Activated CD8-positive, alpha-beta T cell treated with anti-CD3 and anti-CD28 coated beads for 36 hours (primary cell): Measurements from ENCODE around the gene FAP. TPM values are rescaled to one million over a fixed set of nuclear protein-coding genes. Genes with fewer than 3 reads are reported as not detected.

Source experiments
- ATAC-seq: fragments of 200-7000 bp; cut with Tn5 transposase; one replicate; pipeline ENCODE4 v1.10.0; 2021; ENCODE audit warnings: mild to moderate bottlenecking, moderate library complexity
- CTCF ChIA-PET: fragments of 350-600 bp; sonication (Branson Sonifier 250); formaldehyde crosslinking; loops from one replicate; lab custom pipeline; 2021; ENCODE audit warnings: antibody characterized with exemption; lab: Charles Lee
- POLR2A ChIA-PET: fragments of 350-600 bp; sonication (Branson Sonifier 250); formaldehyde crosslinking; loops from one replicate; lab custom pipeline; 2021; ENCODE audit warnings: antibody characterized with exemption; lab: Charles Lee
- DNase-seq: peaks from one replicate; pipeline ENCODE4 v3.0.0-alpha.2; 2020
- H3K27ac Mint-ChIP-seq: one replicate; pipeline ENCODE4 v1.8.0; 2021; ENCODE audit warnings: mild to moderate bottlenecking, mixed read lengths
- H3K27me3 Mint-ChIP-seq: one replicate; pipeline ENCODE4 v1.8.0; 2021; ENCODE audit warnings: mixed read lengths
- H3K36me3 Mint-ChIP-seq: one replicate; pipeline ENCODE4 v1.8.0; 2021; ENCODE audit warnings: low read depth, mixed read lengths
- H3K4me1 Mint-ChIP-seq: one replicate; pipeline ENCODE4 v1.8.0; 2021; ENCODE audit warnings: low read depth, mixed read lengths
- H3K4me3 Mint-ChIP-seq: one replicate; pipeline ENCODE4 v1.8.0; 2021; ENCODE audit warnings: mild to moderate bottlenecking, moderate library complexity, mixed read lengths
- H3K9me3 Mint-ChIP-seq: one replicate; pipeline ENCODE4 v1.8.0; 2021; ENCODE audit warnings: mixed read lengths
- intact Hi-C: fragments of 100-400 bp; cut with micrococcal nuclease; formaldehyde crosslinking; loops from one replicate; pipeline ENCODE4 v1.10.0; 2022
- total RNA-seq, 2 experiments: library from RNA; stranded (reverse); gene quantifications; one replicate each; pipeline ENCODE4 v1.2.3, GENCODE V29; 2021
- TF ChIP-seq, protein P1 (sequence below): fragments of 200-600 bp; IDR thresholded peaks from one replicate; pipeline ENCODE4 v1.8.0; 2022; ENCODE audit warnings: antibody characterized with exemption, mild to moderate bottlenecking

FAP gene
- total RNA-seq, 2 experiments from 2014 or later, result not detected

DNA sequence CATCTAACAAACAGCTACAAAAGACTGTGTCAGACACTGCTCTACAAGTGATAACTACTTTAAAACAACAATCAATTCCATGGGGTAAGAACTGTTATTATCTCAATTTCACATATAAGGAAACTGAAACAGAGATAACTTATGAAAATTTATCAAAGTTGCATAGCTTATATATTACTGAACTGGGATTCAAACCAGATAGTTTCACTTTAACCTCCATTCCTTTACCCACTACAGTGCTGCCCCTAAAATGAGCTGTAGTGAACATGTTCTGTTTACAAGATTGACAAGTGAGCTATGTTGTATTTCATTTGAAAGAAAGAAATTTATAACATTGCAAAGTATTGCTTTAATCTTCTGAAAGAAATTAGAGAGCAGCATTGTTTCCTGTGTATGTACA is 77.1 kb downstream of the FAP start:
- Mint-ChIP-seq H3K4me1 (peaks cover 2% of the 10 kb centered on the region), H3K9me3 (no peaks in the 10 kb centered on the region), H3K36me3 (no peaks in the 10 kb centered on the region), H3K27ac (no peak overlapping the region), H3K4me3 (no peak overlapping the region), H3K27me3 (peaks cover 22% of the 10 kb centered on the region)
- DNase-seq (no peak), ATAC-seq (no peak)
- POLR2A ChIA-PET, result no interaction called here
- TF ChIP-seq, protein P1, sequence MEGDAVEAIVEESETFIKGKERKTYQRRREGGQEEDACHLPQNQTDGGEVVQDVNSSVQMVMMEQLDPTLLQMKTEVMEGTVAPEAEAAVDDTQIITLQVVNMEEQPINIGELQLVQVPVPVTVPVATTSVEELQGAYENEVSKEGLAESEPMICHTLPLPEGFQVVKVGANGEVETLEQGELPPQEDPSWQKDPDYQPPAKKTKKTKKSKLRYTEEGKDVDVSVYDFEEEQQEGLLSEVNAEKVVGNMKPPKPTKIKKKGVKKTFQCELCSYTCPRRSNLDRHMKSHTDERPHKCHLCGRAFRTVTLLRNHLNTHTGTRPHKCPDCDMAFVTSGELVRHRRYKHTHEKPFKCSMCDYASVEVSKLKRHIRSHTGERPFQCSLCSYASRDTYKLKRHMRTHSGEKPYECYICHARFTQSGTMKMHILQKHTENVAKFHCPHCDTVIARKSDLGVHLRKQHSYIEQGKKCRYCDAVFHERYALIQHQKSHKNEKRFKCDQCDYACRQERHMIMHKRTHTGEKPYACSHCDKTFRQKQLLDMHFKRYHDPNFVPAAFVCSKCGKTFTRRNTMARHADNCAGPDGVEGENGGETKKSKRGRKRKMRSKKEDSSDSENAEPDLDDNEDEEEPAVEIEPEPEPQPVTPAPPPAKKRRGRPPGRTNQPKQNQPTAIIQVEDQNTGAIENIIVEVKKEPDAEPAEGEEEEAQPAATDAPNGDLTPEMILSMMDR, result no peak
- CTCF ChIA-PET, result interaction anchor here (0.6 to 5.9 kb wide), 6 partner anchors 12 to 579 kb away, joined by 3 to 48 read pairs (median 3); partner anchors contain the start of gene GCG
- intact Hi-C loops, result no loop called here

DNA sequence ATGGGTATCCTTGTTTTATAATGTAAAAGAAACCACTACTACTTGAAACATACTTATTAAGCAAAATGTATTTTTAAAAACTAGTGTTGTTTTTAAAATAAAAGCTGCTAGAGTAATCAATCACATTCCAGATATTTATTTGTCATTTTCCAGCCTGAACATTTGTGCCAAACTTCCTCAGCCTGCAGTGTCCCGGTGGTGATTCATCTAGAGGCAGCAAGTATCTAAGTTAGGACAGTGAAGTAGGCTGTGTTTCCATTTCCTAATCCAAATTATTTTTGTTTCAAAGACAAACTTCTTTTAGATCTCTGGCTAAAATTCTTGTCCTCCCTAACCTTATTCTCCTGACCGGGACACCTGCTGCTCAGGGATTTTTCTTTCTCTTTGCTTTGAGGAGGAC is 78.4 kb downstream of the FAP start:
- intact Hi-C loops, result no loop called here
- ATAC-seq (no peak), DNase-seq (no peak)
- no peak overlapping the region for H3K4me3 Mint-ChIP-seq
- TF ChIP-seq, protein P1, result no peak
- peaks cover 27% of the 10 kb centered on the region for H3K27me3 Mint-ChIP-seq
- H3K9me3 Mint-ChIP-seq, result no peaks in the 10 kb centered on the region
- CTCF ChIA-PET, result interaction anchor here (1.1 kb wide), 1 partner anchor 134 kb away, joined by 3 read pairs; no protein-coding TSS in a partner anchor
- POLR2A ChIA-PET, result no interaction called here
- peaks cover 2% of the 10 kb centered on the region for H3K4me1 Mint-ChIP-seq
- H3K36me3 Mint-ChIP-seq, result no peaks in the 10 kb centered on the region
- H3K27ac Mint-ChIP-seq, result no peak overlapping the region

DNA sequence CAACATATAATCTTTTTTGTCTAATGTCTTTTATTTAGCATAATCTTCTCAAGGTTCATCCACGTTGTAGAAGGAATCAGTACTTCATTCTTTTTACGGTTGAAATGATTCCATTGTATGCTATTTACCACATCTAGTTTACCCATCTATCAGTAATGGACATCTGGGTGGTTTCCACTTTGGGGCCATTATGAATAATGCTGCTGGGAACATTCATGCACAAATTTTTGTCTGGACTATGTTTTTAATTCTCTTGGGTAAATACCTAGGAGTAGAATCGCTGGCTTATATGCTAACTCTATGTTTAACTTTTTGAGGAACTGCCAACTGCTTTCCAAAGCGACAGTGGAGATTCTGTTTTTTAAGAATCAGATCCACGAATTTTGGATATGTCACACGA is 83.8 kb downstream of the FAP start:
- no peak for ATAC-seq
- Mint-ChIP-seq H3K27ac (no peak overlapping the region), H3K4me3 (no peak overlapping the region)

DNA sequence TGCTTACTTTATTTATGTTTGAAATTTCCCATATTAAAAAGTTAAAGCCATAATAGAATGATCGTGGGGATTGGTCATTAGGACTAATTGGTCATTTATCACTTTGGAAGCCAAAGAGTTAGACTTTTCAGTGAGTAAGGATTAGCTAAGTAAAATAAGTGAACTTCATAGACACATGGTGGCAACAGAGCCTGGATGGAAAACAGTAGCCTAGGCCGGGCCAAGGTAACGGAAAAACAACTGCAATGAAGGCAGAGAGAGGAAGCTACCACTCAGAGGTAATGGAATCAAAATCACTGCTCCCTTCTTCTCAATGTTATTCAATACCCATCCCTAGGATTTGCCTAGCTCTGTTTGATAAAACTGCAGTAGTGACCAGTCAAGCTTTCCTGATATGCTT is 87.1 kb downstream of the FAP start:
- no peaks in the 10 kb centered on the region for H3K36me3 Mint-ChIP-seq
- H3K4me3 Mint-ChIP-seq, result no peak overlapping the region
- ChIA-PET CTCF (interaction anchor here (1.1 to 5.1 kb wide), 7 partner anchors 10 to 569 kb away, joined by 3 to 48 read pairs (median 5); no protein-coding TSS in a partner anchor), POLR2A (no interaction called here)
- H3K9me3 Mint-ChIP-seq, result no peaks in the 10 kb centered on the region
- H3K27me3 Mint-ChIP-seq, result peaks cover 25% of the 10 kb centered on the region
- no peaks in the 10 kb centered on the region for H3K4me1 Mint-ChIP-seq
- ATAC-seq, result no peak
- H3K27ac Mint-ChIP-seq, result no peak overlapping the region
- TF ChIP-seq, protein P1, result no peak
- intact Hi-C loops, result no loop called here
- DNase-seq, result no peak

More for the DNA sequence above, 83.8 kb downstream of the FAP start:
- TF ChIP-seq, protein P1, result no peak
- intact Hi-C loops, result no loop called here
- Mint-ChIP-seq H3K9me3 (no peaks in the 10 kb centered on the region), H3K4me1 (no peaks in the 10 kb centered on the region), H3K36me3 (no peaks in the 10 kb centered on the region), H3K27me3 (peaks cover 20% of the 10 kb centered on the region)
- DNase-seq, result no peak
- ChIA-PET CTCF (interaction anchor here (0.9 kb wide), 1 partner anchor 139 kb away, joined by 3 read pairs; no protein-coding TSS in a partner anchor), POLR2A (no interaction called here)

DNA sequence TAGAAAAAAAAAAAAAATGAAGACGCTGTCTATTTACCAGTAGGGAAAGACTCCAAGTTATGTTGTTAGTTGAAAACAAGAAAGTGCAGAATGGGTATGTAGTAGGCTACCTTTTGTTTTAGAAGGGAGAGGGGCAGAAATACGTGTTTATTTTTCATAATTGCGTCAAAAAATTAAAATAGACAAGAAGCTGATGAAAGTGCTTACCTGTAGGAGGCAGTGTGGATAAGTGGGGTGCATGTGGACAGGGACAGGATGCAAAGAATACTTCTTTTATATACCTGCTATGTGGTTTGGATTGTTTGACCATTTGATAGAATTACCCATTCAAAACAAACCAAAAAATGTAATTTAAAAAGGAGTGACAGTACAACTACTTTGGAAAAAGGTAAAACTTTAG is 88.2 kb downstream of the FAP start:
- intact Hi-C loops, result no loop called here
- no peak for ATAC-seq
- H3K36me3 Mint-ChIP-seq, result no peaks in the 10 kb centered on the region
- TF ChIP-seq, protein P1, result no peak
- H3K4me3 Mint-ChIP-seq, result no peak overlapping the region
- ChIA-PET CTCF (interaction anchor here (0.8 to 5.1 kb wide), 10 partner anchors 9 to 584 kb away, joined by 3 to 48 read pairs (median 6); no protein-coding TSS in a partner anchor), POLR2A (no interaction called here)
- H3K27me3 Mint-ChIP-seq, result peaks cover 22% of the 10 kb centered on the region
- no peaks in the 10 kb centered on the region for H3K9me3 Mint-ChIP-seq
- DNase-seq, result no peak
- no peaks in the 10 kb centered on the region for H3K4me1 Mint-ChIP-seq
- H3K27ac Mint-ChIP-seq, result no peak overlapping the region
